Activated CD4-positive, alpha-beta T cell treated with anti-CD3 and anti-CD28 coated beads, Interleukin-10, Interleukin-2, amounts not matched to agents 100 ng/mL and 50 ng/mL, durations not matched to agents 16 hours and 8 hours (primary cell): Measurements from ENCODE around the gene TDP2.
"Not testable (repeated sequence)": the region's sequence is repeated elsewhere in the genome, so short reads cannot be mapped to it uniquely, and the experiment has no call there.

Experiments
- DNase-seq: peaks from one replicate; pipeline ENCODE4 v3.0.0-alpha.2; 2020

The TDP2 gene

DNA sequence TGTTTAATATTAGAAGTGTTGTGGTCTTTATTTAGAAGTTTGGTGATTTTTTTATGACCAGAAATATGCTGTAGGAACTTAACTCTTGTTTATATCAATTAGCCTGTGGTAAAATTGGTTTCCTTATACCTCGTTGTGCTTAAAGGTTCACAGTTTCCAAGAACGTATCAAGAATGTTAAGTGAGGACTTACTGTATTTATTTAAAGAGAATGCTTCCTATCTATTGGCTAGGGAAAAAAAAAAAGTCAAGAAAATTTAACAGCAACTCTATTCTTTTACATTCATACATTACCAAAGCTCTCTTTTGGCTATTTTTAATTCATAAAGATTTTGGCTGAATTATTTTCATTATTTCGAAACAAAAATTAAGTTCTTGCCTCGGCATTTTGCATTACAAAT lies 22.3 kb downstream of the TDP2 start:
- DNase-seq = no peak

DNA sequence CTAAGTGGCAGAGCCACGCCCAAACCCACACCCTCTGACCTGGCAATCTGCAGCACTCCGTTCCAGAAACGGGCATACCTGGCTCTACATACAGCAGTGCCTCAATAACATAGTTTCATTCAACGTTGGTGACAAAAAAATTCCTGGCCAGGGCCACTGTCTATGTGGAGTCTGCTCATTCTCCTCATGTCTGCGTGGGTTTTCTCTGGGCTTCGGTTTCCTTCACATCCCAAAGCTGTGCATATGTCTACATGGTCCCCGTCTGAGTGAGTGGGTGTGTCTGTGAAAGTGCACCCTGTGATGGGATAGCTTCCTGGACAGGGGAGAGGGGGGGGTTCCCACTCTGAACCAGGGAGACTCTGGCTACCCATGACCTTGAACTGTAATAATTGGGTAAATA lies 22.8 kb downstream of the TDP2 start:
- DNase-seq = no peak

DNA sequence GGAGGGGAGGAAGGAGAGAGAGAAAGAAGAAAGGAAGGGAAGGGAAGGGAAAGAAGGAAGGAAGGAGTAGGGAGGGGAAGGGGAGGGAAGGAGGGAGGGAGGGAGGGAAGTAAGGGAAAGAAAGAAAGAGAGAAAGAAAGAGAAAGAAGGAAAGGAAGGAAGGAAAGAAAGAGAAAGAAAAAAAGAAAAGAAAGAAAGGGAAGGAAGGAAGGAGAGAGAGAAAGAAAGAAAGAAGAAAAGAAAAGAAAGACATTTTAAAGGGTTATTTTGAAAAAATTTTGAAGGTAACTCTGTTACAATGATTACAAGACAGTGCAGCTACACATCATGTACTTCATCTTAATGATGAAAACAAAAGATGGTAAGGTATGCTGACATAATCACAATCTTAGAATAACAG lies 24.6 kb downstream of the TDP2 start:
- DNase-seq = no peak

DNA sequence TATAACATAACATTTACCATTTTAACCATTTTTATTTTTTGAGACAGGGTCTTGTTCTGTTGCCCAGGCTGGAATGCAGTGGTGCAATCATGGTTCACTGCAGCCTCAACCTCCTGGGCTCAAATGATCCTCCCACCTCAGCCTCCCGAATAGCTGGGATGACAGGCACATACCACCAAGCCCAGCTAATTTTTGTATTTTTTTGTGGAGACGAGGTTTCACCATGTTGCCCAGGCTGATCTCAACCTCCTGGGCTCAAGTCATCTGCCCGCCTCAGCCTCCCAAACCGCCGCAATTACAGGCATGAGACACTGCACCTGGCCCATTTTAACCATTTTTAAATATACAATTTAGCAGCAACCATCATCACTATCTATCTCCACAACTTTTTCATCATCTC lies 26.1 kb downstream of the TDP2 start:
- DNase-seq = not testable (repeated sequence)

DNA sequence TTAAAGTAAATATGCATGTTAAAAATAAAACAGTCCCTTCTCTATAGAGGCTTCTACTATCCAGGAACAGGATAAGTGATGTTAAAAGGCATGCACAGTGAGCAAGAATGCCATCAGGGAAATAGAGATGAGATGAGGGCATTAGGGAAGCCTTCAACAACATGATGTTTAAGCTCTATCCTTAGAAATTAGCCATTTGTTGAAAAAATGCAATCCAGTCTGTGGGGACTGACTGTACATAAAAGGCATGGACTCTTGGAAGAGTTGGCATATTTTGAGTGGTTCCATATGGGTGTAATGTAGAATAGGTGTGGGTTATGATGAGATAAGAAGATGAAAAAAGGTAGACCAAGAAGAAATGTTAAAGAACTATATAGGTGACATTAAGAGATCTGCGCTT lies 26.5 kb downstream of the TDP2 start:
- no peak for DNase-seq

DNA sequence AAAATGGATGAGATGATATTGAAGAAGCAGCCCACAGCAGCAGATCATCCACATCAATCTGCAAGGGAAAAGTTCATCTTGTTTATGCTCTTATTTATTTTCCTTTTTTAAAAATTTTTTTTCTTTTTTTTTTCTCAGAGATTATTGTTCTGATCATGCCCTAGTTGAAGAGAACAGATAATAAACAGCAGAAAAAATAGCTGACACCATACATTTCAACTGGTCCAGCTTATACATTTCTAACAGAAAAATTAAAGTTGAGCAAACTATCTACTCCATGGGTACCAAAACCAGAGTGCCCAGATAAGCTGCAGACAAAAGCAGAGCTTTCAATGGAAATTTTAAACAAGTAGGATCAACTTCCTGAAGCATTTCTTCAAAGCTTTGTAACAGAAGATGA lies 30.0 kb downstream of the TDP2 start:
- DNase-seq = no peak

DNA sequence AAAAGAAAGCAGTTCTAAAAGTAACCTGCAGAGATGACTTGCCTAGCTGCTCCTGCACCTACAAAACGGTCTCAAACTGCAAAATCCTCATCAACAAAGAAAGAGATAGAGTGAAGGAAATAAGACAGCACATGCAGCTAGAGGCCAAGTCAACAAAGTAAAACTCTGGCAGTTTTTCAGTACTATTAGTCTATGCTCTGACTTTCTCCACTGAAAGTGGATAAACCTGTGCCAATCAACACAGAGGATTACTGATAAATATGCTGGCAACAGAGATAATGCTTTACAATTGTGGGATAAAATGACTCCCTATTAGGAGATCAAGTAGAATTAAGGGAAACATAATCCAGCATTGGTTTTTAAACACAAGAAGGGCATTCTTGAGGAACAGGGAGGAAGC lies 34.1 kb downstream of the TDP2 start:
- DNase-seq = no peak

DNA sequence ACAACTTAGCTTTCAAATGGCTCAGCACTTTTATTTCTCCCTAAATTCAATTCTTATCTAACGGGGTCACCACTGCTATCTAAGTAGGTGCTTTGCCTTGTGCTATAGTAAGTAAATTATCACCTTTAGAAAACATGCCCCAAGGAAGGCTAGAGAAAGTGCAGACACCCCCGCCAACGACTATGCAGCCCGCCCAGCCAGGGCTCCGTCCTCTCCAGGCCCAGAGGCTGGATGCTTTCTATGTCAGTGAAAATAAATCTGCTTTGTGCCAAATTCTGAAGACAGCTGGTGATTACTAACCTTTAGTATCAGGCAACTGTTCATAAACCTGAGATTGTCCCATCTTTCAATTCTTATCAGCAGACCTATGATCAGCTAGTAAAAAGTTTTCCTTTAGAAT lies 35.0 kb downstream of the TDP2 start:
- no peak for DNase-seq

DNA sequence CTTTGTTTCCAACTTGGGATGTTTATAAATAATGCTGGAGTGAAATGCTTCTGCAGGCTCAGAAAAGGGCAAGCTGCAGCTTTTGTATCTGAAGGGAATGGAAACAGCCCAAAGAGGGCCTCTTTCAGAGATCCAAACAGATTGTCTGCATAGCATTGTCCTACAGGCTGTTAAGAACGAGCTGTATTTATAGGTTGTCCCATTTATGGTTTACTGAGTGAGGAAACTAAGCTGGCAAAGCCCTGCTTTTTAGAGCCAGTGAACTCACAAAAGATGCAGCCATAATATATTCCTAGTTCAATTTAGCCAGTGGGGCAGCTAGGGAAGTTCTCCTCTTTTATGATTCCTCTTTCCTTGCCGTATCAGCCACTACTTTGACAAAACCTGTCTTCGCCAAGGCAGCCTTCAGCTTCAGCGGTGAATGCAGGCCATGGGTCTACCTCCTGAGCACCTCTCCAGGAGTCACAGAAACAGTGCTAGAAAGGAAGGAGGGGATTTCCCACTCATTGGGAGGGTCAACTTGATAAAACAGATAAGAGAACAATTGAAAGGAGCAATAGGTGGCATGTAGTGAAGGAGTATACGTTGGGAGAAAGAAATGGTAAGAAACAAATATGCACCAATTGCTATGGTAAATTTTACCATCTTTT lies 35.7 kb downstream of the TDP2 start:
- no peak for DNase-seq

DNA sequence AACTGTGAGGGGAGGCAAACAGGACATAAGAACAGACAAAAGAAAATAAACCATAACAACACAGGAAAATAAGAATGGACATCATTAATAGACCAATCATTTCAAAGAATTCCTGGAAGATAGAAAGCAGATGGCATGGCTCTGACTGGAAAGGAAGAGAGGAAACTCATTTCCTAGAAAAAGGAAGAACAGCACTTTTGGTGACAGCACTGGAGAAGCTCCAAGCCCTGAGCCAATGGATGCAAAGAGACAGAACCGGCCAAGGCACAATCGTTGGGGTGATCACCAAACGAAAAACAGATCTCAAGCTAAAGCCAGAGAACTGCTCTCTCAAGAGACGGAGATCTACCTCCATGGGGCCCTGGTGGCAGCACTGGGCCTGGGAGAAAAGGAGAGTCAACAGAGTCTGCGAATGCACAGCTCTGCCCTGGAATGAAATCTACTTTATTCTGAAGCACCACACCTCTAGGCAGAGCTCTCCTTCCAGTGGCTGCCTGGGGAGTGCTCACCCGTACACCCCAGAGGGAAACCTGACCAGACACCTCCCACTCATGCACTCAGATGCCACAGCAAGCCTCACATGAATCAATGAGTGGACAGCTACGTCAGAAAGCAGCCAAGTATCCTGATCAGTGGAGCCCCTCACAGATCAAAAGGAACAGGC lies 44.9 kb downstream of the TDP2 start:
- no peak for DNase-seq

DNA sequence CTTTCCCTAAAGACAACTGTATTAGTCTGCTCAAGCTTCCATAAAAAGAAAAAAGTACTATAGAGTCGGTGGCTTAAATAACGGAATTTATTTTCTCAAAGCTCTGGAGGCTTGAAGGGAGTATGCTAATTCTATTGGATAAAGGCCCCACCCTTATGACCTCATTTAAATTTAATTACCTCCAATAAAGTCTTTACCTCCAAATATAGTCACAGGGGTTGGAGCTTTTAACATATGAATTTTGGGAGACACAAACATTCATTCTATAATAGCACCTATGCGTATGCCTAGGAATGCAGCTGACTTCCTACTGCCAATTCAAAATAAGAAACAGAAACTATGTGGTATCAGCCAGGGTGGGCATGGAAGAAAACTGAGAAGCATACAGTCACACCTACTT lies 46.1 kb downstream of the TDP2 start:
- DNase-seq = no peak

DNA sequence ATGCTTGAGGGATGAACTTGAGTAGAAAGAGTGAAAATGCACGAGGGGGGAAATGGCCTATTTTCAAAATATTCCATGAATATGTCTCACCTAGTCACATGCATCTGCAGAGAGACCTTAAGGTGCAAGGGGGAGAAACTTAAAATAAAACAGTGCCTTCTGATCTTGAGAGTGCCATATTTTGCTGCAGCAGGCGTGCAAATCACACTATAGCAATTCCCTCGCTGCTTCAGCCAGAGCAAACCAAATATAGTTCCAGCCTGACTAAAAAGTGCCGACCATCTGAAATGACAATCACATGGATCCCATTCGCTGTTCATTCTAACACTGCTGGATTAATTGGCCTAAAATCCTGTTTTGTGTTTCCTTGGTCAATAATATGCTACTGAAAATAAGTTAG lies 47.0 kb downstream of the TDP2 start:
- no peak for DNase-seq

DNA sequence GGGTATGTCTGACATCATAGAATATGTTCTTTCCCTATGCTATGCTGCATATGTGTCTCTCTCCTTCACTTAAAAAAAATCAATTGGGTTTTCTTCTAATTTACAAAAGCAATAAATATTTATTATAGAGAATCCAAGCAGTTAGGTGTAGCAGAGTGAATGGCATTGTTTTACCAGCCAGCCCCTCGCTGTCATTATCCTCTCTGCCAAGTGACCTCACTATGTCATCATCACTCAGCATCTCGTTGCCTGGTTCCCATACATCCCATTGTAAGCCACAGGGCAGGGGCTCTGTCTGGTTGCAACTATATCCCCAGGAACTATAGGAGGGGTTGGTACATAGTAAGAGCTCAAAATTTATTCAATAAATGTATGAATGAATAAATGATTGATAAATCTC lies 52.1 kb downstream of the TDP2 start:
- no peak for DNase-seq

DNA sequence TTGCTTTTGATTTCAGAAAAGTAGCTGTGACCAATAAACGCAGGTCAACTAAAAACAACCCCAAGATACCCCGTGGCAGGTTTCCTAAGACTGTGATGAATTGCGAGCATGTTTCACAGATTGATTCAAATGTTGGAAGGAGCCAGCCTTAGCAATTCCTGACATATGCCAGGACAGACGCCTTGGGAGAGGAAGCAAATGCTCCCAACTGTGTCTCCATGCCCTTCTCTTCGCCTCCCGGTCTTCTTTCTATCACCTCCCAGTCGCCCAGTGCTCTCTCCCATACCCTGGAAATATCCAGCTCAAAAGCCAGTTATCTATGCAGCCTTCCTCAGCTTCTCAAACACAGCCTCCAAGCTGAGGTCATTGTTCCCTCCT lies 52.7 kb downstream of the TDP2 start:
- no peak for DNase-seq

DNA sequence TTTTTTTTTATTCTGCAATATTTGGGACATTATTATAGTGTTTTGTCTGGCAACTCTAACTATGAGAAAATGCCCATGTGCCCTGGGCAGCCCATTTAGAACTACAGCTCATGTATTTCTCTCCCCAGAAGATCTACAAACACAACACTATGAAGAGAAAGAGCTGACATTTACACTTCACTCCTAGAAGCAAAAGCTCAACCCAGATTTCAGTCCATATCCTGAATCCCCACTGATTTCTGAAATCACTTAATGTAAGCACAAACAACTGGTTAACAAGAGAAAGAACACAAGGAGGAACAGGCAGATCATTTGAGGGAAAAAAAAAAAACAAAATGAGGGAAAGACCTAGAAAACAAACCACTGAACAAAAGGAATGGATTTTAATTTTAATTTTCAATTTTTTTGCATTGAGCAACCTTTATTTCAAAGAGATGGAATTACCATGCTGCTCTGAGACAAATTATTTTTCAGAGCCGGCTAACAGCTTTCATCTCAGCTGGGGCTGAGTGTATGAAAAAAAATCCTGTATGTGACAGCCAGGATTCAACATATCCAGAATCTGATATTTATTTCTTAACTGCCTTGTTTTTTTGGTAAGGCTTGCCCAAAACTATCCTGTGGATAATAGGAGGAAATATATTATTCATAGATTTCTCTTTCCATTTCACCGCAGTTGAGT lies 53.2 kb downstream of the TDP2 start:
- no peak for DNase-seq

DNA sequence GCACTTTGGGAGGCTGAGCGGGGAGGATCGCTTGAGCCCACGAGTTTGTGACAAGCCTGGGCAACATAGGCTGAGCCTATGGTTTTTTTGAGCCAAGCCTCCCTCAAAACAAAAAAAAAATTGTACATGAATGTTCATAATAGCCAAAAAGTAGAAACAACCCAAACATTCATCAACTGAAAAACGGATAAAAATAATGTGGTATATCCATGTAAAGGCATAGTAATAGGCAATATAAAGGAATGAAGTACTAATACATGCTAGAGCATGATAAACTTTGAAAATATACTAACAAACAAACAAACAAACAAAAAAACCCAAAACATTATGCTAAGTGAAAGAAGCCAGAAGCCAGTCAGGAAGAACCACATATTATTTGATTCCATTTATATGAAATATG lies 56.0 kb downstream of the TDP2 start:
- DNase-seq = no peak

DNA sequence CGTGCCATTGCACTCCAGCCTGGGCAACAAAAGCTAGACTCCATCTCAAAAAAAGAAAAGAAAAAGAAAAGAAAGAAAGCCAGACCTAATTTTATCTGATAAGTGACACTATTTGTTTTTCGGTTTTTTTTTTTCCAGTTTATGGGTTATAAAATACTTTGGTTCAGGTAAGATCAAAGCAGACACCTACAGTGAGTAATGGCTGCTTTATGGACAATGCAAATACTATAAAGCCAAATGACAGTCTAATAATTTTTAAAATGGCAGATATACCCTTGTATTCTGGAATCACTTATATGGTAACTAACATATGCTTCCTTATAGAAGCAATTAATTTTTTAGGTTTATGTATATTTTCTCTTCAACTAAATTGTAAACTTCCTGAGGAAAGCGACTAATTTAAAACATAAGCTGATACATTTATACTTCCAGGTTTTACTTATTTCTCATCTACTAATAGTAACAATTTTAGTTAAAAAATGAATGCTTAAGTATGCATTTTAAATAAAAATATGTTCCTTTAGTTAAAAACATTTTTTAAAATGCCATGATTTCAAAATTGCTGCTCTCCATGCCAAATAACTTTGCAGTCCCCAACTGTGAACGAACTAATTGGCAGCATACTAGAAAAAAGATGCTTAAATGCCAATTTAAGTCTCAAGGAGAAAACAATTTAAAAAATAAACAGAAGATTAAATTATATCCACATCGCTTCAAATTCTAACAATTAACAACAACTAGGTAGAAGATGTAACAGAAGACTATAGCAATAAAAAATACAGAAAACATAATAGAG lies 59.2 kb downstream of the TDP2 start:
- no peak for DNase-seq

DNA sequence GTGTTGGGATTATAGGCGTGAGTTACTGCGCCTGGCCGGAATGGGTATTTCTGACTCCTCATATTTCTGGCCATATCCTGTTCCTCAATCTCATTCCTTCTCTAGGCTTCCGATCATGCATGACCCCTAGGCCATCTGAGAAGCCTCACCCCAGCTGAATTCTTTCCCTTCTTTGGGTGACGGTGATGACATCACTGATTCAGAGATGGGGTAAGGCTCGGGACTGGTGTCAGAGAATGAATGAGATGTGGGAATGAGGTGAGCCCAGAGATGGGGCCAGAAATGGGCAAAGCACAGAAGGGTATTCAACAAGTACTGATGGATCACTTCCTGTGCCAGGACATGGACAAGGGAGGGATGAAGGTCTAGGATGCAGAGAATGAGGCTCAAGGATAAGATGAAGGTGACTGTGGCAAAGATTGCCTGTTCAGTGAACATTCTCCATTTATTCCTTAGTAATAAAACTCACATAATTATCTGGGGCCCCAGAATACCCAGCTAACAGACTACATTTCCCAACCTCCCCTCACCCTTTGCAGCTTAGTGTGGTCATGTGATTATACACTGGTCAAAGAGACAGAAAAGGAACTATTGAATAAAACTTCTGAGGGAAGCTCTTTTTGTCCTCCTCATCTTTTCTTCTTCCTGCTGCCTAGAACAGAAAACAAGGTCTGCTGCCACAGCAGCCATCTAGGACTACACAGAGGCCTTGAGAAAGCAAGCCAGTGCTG lies 60.3 kb downstream of the TDP2 start:
- no peak for DNase-seq

DNA sequence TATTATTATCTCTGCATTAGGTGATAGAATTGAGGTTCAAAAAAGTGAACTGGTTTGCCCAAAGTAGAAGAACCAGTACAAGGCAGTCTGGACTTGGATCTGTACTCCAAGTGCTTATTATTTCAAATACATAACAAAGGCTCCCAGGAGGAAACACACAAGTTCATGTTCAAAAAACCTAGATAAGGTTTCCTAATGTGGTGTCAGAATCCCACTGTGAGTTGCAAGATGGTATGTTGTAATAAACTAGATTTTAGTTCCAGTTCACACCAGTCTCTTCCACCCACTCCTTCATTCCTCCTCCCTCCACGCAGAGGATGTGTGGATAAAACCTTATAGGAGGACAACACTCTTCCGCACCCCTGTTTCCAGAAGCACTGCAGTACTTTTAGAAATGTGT lies 63.5 kb downstream of the TDP2 start:
- DNase-seq = no peak

DNA sequence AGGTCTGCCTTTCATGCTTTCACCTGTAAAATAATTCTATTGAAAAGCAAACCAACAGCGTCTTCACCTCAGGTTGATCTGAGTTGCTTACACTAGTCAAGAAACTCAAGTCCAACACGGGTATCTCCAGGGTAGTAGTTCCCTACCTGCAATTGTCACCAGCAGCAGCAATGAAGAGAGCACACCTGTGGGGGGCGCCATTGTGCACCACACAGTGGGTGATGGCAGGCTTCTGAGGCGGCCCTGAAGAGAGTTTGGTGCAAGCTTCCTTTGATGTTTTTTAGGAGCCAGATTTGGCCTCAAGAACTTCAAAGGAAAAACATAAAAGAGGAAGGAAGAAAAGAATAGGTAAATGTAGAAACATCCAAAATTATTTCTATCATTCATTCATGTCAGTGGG lies 65.8 kb downstream of the TDP2 start:
- DNase-seq = peak; percentile 9
